Measurements from ENCODE around the gene NEB. TPM values are rescaled to one million over a fixed set of nuclear protein-coding genes. Genes with fewer than 3 reads are reported as not detected.

The NEB gene
- total RNA-seq, 1 experiment from 2014 or later = 0.11 TPM

- Histone ChIP-seq H3K9ac (ENCODE audit: low read length) (no peak overlapping the region), H3K9me2 (replicated peaks; ENCODE audit: low read length) (no peaks in the 10 kb centered on the region), H3K27ac (ENCODE audit: low read length) (no peak overlapping the region), H3K4me2 (ENCODE audit: low read length) (no peak overlapping the region), H3K36me3 (ENCODE audit: low read depth, low read length) (no peaks in the 10 kb centered on the region), H3K4me1 (ENCODE audit: insufficient read depth, low read length) (peaks cover 6% of the 10 kb centered on the region; the same call in 1 of the 2 replicates), H3F3A (ENCODE audit: low read length, unreplicated experiment) (no peaks in the 10 kb centered on the region), H3K27me3 (ENCODE audit: low read length) (peaks cover 14% of the 10 kb centered on the region; the same call in 1 of the 2 replicates), H3K4me3 (ENCODE audit: low read length) (no peak overlapping the region), H2AFZ (ENCODE audit: low read length) (no peak overlapping the region), H3K79me2 (ENCODE audit: low read length) (no peaks in the 10 kb centered on the region), H4K20me1 (ENCODE audit: low read length) (no peaks in the 10 kb centered on the region), H3K9me3 (ENCODE audit: low read length) (no peaks in the 10 kb centered on the region)
- BruUV-seq (replicated peaks) = no TSS peak
- ChIA-PET POLR2A (ENCODE audit: unreplicated experiment) (no interaction called here), CTCF (no interaction called here)
- intact Hi-C loops (cut with micrococcal nuclease) = no loop called here
- DNase-seq (no peak), ATAC-seq (no peak)
- TF ChIP-seq EZH2phosphoT487 (IDR thresholded peaks at IDR 0.05; ENCODE audit: borderline replicate concordance, low read length) = no peak
- TF ChIP-seq, protein P1, sequence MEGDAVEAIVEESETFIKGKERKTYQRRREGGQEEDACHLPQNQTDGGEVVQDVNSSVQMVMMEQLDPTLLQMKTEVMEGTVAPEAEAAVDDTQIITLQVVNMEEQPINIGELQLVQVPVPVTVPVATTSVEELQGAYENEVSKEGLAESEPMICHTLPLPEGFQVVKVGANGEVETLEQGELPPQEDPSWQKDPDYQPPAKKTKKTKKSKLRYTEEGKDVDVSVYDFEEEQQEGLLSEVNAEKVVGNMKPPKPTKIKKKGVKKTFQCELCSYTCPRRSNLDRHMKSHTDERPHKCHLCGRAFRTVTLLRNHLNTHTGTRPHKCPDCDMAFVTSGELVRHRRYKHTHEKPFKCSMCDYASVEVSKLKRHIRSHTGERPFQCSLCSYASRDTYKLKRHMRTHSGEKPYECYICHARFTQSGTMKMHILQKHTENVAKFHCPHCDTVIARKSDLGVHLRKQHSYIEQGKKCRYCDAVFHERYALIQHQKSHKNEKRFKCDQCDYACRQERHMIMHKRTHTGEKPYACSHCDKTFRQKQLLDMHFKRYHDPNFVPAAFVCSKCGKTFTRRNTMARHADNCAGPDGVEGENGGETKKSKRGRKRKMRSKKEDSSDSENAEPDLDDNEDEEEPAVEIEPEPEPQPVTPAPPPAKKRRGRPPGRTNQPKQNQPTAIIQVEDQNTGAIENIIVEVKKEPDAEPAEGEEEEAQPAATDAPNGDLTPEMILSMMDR (conservative IDR thresholded peaks at IDR 0.05; ENCODE audit: low read depth, low read length) = 0 out of 2 replicates have a peak, but pooled peaks have one; percentile 14
These were observed 94.2 kb downstream of the NEB start for GRCh38 chr2:151640087-151640486.

GRCh38 chr2:151638990-151639389, 95.3 kb downstream of the NEB start:
- no peak for DNase-seq
- ChIA-PET CTCF (no interaction called here), POLR2A (ENCODE audit: unreplicated experiment) (no interaction called here)
- H3K4me2 ChIP-seq (ENCODE audit: low read length) = no peak overlapping the region
- intact Hi-C loops (cut with micrococcal nuclease) = no loop called here
- no peak overlapping the region for H3K27ac ChIP-seq (ENCODE audit: low read length)
- H3K9me3 ChIP-seq (ENCODE audit: low read length) = no peaks in the 10 kb centered on the region
- no peaks in the 10 kb centered on the region for H3K79me2 ChIP-seq (ENCODE audit: low read length)
- no peaks in the 10 kb centered on the region for H3K36me3 ChIP-seq (ENCODE audit: low read depth, low read length)
- H3F3A ChIP-seq (ENCODE audit: low read length, unreplicated experiment) = no peaks in the 10 kb centered on the region
- peaks cover 6% of the 10 kb centered on the region; the same call in 1 of the 2 replicates for H3K4me1 ChIP-seq (ENCODE audit: insufficient read depth, low read length)
- no peak overlapping the region for H3K9ac ChIP-seq (ENCODE audit: low read length)
- TF ChIP-seq, protein P1 (conservative IDR thresholded peaks at IDR 0.05; ENCODE audit: low read depth, low read length) = no peak
- TF ChIP-seq EZH2phosphoT487 (IDR thresholded peaks at IDR 0.05; ENCODE audit: borderline replicate concordance, low read length) = no peak
- no peak for TF ChIP-seq EZH2 (IDR thresholded peaks at IDR 0.05; ENCODE audit: low read length, unreplicated experiment)
- H3K27me3 ChIP-seq (ENCODE audit: low read length) = 0 out of 2 replicates have a peak, but pooled peaks cover 4% of the 10 kb centered on the region
- ATAC-seq = no peak
- H3K9me2 ChIP-seq (replicated peaks; ENCODE audit: low read length) = no peaks in the 10 kb centered on the region
- H3K4me3 ChIP-seq (ENCODE audit: low read length) = no peak overlapping the region
- H2AFZ ChIP-seq (ENCODE audit: low read length) = no peak overlapping the region
- H4K20me1 ChIP-seq (ENCODE audit: low read length) = no peaks in the 10 kb centered on the region
- BruUV-seq (replicated peaks) = no TSS peak

- CTCF ChIA-PET = no interaction called here
These were observed 95.9 kb downstream of the NEB start for GRCh38 chr2:151638191-151638933.

More at GRCh38 chr2:151638191-151638933, 95.9 kb downstream of the NEB start:
- TF ChIP-seq EZH2phosphoT487 (IDR thresholded peaks at IDR 0.05; ENCODE audit: borderline replicate concordance, low read length) = no peak
- TF ChIP-seq, protein P1 (conservative IDR thresholded peaks at IDR 0.05; ENCODE audit: low read depth, low read length) = no peak
- TF ChIP-seq EZH2 (IDR thresholded peaks at IDR 0.05; ENCODE audit: low read length, unreplicated experiment) = no peak
- no peak overlapping the region for H3K27ac ChIP-seq (ENCODE audit: low read length)
- no peaks in the 10 kb centered on the region for H3K9me2 ChIP-seq (replicated peaks; ENCODE audit: low read length)
- no peaks in the 10 kb centered on the region for H3K79me2 ChIP-seq (ENCODE audit: low read length)
- no peaks in the 10 kb centered on the region for H3K9me3 ChIP-seq (ENCODE audit: low read length)
- no TSS peak for BruUV-seq (replicated peaks)
- H3K4me3 ChIP-seq (ENCODE audit: low read length) = peak overlapping the region; percentile 37; the same call in 1 of the 2 replicates
- no peaks in the 10 kb centered on the region for H3K36me3 ChIP-seq (ENCODE audit: low read depth, low read length)
- ATAC-seq (peak; percentile 51), DNase-seq (peak; percentile 12)
- H4K20me1 ChIP-seq (ENCODE audit: low read length) = no peaks in the 10 kb centered on the region
- H2AFZ ChIP-seq (ENCODE audit: low read length) = peak overlapping the region; percentile 52
- peaks cover 6% of the 10 kb centered on the region; the same call in 1 of the 2 replicates for H3K4me1 ChIP-seq (ENCODE audit: insufficient read depth, low read length)
- peak overlapping the region; percentile 70 for H3K4me2 ChIP-seq (ENCODE audit: low read length)
- 0 out of 2 replicates have a peak, but pooled peaks cover 4% of the 10 kb centered on the region for H3K27me3 ChIP-seq (ENCODE audit: low read length)
- intact Hi-C loops (cut with micrococcal nuclease) = no loop called here
- no peak overlapping the region for H3K9ac ChIP-seq (ENCODE audit: low read length)
- H3F3A ChIP-seq (ENCODE audit: low read length, unreplicated experiment) = no peaks in the 10 kb centered on the region
- POLR2A ChIA-PET (ENCODE audit: unreplicated experiment) = interaction anchor here (0.6 kb wide), 1 partner anchor 138 kb away, joined by 4 read pairs; no protein-coding TSS in a partner anchor
